CD4-positive, alpha-beta memory T cell (primary cell): ENCODE data around the gene BTF3L4. TPM values are rescaled to one million over a fixed set of nuclear protein-coding genes. Genes with fewer than 3 reads are reported as not detected.
"Not testable (repeated sequence)": the region's sequence is repeated elsewhere in the genome, so short reads cannot be mapped to it uniquely, and the experiment has no call there.

Source experiments
- CTCF ChIA-PET: fragments of 350-600 bp; sonication (Branson Sonifier 250); formaldehyde crosslinking; loops from one replicate; lab custom pipeline; 2021; ENCODE audit warnings: inconsistent platforms; ENCODE audit not compliant: partially characterized antibody; lab: Charles Lee
- POLR2A ChIA-PET: fragments of 350-600 bp; sonication (Branson Sonifier 250); formaldehyde crosslinking; loops from one replicate; lab custom pipeline; 2021; ENCODE audit not compliant: partially characterized antibody; lab: Charles Lee
- DNase-seq, 5 donors: peaks; one replicate each; pipeline versions ENCODE4 v3.0.0 to v3.0.0-alpha.2; 2020 to 2022; ENCODE audit warnings: mixed read lengths in 1 of 5
- H3K27ac ChIP-seq: one replicate; pipeline ENCODE4 v1.7.0; 2013; ENCODE audit warnings: low read depth, low read length
- H3K27me3 ChIP-seq: 2 replicates; pipeline ENCODE4 v1.7.0; 2013; ENCODE audit warnings: mild to moderate bottlenecking, low read length, moderate library complexity; ENCODE audit not compliant: insufficient read depth
- H3K36me3 ChIP-seq: 2 replicates; pipeline ENCODE4 v1.7.0; 2013; ENCODE audit warnings: mild to moderate bottlenecking, low read length, moderate library complexity; ENCODE audit not compliant: insufficient read depth
- H3K4me1 ChIP-seq: 2 replicates; pipeline ENCODE4 v1.7.0; 2013; ENCODE audit warnings: mild to moderate bottlenecking, low read length, moderate library complexity; ENCODE audit not compliant: insufficient read depth
- H3K4me3 ChIP-seq, 2 donors: one replicate each; pipeline ENCODE4 v1.7.0; 2013; ENCODE audit warnings: low read length in 2 of 2, mild to moderate bottlenecking in 1 of 2
- H3K9me3 ChIP-seq, 2 donors: one replicate each; pipeline ENCODE4 v1.7.0; 2013; ENCODE audit warnings: low read length in 2 of 2, control low read depth in 1 of 2; ENCODE audit not compliant: control insufficient read depth in 1 of 2
- H3K27ac Mint-ChIP-seq, 7 donors: one replicate each; pipeline ENCODE4 v1.8.0; 2020 to 2021; ENCODE audit warnings: mixed read lengths in 7 of 7, mild to moderate bottlenecking in 6 of 7, inconsistent platforms in 3 of 7, moderate library complexity in 3 of 7
- H3K27me3 Mint-ChIP-seq, 2 donors: one replicate each; pipeline ENCODE4 v1.8.0; 2020 to 2021; ENCODE audit warnings: mixed read lengths in 2 of 2
- H3K36me3 Mint-ChIP-seq, 2 donors: one replicate each; pipeline ENCODE4 v1.8.0; 2020 to 2021; ENCODE audit warnings: mixed read lengths in 2 of 2, inconsistent platforms in 1 of 2, mild to moderate bottlenecking in 1 of 2
- H3K4me1 Mint-ChIP-seq, 4 donors: one replicate each; pipeline ENCODE4 v1.8.0; 2020 to 2021; ENCODE audit warnings: mixed read lengths in 4 of 4, mild to moderate bottlenecking in 1 of 4
- H3K4me3 Mint-ChIP-seq, 8 donors: one replicate each; pipeline ENCODE4 v1.8.0; 2020 to 2021; ENCODE audit warnings: mixed read lengths in 8 of 8, mild to moderate bottlenecking in 7 of 8, moderate library complexity in 6 of 8, inconsistent platforms in 3 of 8
- H3K9me3 Mint-ChIP-seq, 8 donors: one replicate each; pipeline ENCODE4 v1.8.0; 2020 to 2021; ENCODE audit warnings: mixed read lengths in 8 of 8, mild to moderate bottlenecking in 5 of 8, inconsistent platforms in 3 of 8, moderate library complexity in 1 of 8
- intact Hi-C: fragments of 100-400 bp; cut with micrococcal nuclease; formaldehyde crosslinking; loops from one replicate; pipeline ENCODE4 v1.15.1; 2023
- polyA plus RNA-seq, 2 donors: library from polyadenylated mRNA; unstranded; fragments of 300-500 nt; fragmentation: Illumina TruSeq; gene quantifications; one replicate each; pipeline ENCODE4 v1.2.3, GENCODE V29; 2021
- total RNA-seq, 2 experiments: library from RNA; stranded (reverse); gene quantifications; one replicate each; pipeline ENCODE4 v1.2.3, GENCODE V29; 2021

BTF3L4 gene
- total and polyA plus RNA-seq, 4 experiments from 2014 or later, result 30.4 to 91.2 (median 47.6) TPM

GRCh38 chr1:52087892-52088291, 31.8 kb downstream of the BTF3L4 start:
- H3K4me3 ChIP-seq, H3K9me3 Mint-ChIP-seq, H3K9me3 ChIP-seq, H3K27ac ChIP-seq, H3K27me3 Mint-ChIP-seq, H3K27me3 ChIP-seq, H3K4me1 Mint-ChIP-seq, POLR2A ChIA-PET, intact Hi-C loops, H3K4me3 Mint-ChIP-seq, CTCF ChIA-PET, H3K27ac Mint-ChIP-seq, H3K4me1 ChIP-seq, DNase-seq: not testable (repeated sequence)
- peaks cover 45 to 48% of the 10 kb centered on the region in 2 donors for H3K36me3 Mint-ChIP-seq
- peaks cover 17% of the 10 kb centered on the region for H3K36me3 ChIP-seq

- peaks cover 16 to 18% of the 10 kb centered on the region in 2 donors for H3K36me3 Mint-ChIP-seq
- H3K36me3 ChIP-seq, DNase-seq, intact Hi-C loops, H3K27ac ChIP-seq, H3K27me3 ChIP-seq, H3K9me3 Mint-ChIP-seq, H3K4me1 ChIP-seq, H3K27ac Mint-ChIP-seq, H3K27me3 Mint-ChIP-seq, H3K4me3 ChIP-seq, H3K9me3 ChIP-seq, H3K4me1 Mint-ChIP-seq, CTCF ChIA-PET, H3K4me3 Mint-ChIP-seq: not testable (repeated sequence)
- POLR2A ChIA-PET, result interaction anchor here (0.6 kb wide), 1 partner anchor 10 kb away, joined by 4 read pairs; no protein-coding TSS in a partner anchor
Observed at GRCh38 chr1:52094300-52094699, 38.2 kb downstream of the BTF3L4 start.

- H3K4me3 ChIP-seq, result no peak overlapping the region
- CTCF ChIA-PET, result no interaction called here
- POLR2A ChIA-PET, result no interaction called here
- H3K27ac ChIP-seq, result no peak overlapping the region
- H3K4me1 ChIP-seq, result no peaks in the 10 kb centered on the region
- Mint-ChIP-seq H3K9me3 (no peaks in the 10 kb centered on the region), H3K36me3 (peaks cover 3 to 4% of the 10 kb centered on the region in 2 donors), H3K27ac (no peak overlapping the region), H3K4me1 (no peaks in the 10 kb centered on the region), H3K4me3 (no peak overlapping the region), H3K27me3 (no peaks in the 10 kb centered on the region)
- H3K9me3 ChIP-seq, result no peaks in the 10 kb centered on the region
- DNase-seq, result no peak
- intact Hi-C loops, result no loop called here
- H3K36me3 ChIP-seq, result no peaks in the 10 kb centered on the region
- H3K27me3 ChIP-seq, result no peaks in the 10 kb centered on the region
Observed at GRCh38 chr1:52096216-52096615, 40.1 kb downstream of the BTF3L4 start.

GRCh38 chr1:52098139-52098871, 42.2 kb downstream of the BTF3L4 start:
- Histone ChIP-seq H3K4me1 (no peaks in the 10 kb centered on the region), H3K4me3 (no peak overlapping the region), H3K27me3 (no peaks in the 10 kb centered on the region), H3K36me3 (no peaks in the 10 kb centered on the region), H3K9me3 (no peaks in the 10 kb centered on the region), H3K27ac (no peak overlapping the region)
- H3K36me3 Mint-ChIP-seq, result no peaks in the 10 kb centered on the region
- H3K4me3 Mint-ChIP-seq, result no peak overlapping the region
- ChIA-PET CTCF (no interaction called here), POLR2A (no interaction called here)
- H3K27ac Mint-ChIP-seq, result no peak overlapping the region
- H3K9me3 Mint-ChIP-seq, result no peaks in the 10 kb centered on the region
- H3K27me3 Mint-ChIP-seq, result no peaks in the 10 kb centered on the region
- intact Hi-C loops, result no loop called here
- no peaks in the 10 kb centered on the region for H3K4me1 Mint-ChIP-seq
- no peak for DNase-seq

- Histone ChIP-seq H3K4me3 (no peak overlapping the region), H3K4me1 (no peaks in the 10 kb centered on the region), H3K9me3 (no peaks in the 10 kb centered on the region), H3K36me3 (no peaks in the 10 kb centered on the region), H3K27me3 (no peaks in the 10 kb centered on the region), H3K27ac (no peak overlapping the region)
- Mint-ChIP-seq H3K36me3 (no peaks in the 10 kb centered on the region), H3K27ac (no peak overlapping the region), H3K4me1 (no peaks in the 10 kb centered on the region), H3K27me3 (no peaks in the 10 kb centered on the region), H3K4me3 (no peak overlapping the region), H3K9me3 (no peaks in the 10 kb centered on the region)
- DNase-seq, result no peak
- intact Hi-C loops, result no loop called here
- ChIA-PET CTCF (no interaction called here), POLR2A (no interaction called here)
Observed at GRCh38 chr1:52102336-52103013, 46.4 kb downstream of the BTF3L4 start.

GRCh38 chr1:52111492-52111891, 55.4 kb downstream of the BTF3L4 start:
- H3K27me3 ChIP-seq, result no peaks in the 10 kb centered on the region
- H3K27ac ChIP-seq, result no peak overlapping the region
- intact Hi-C loops, result no loop called here
- no peak overlapping the region for H3K4me3 ChIP-seq
- H3K4me1 ChIP-seq, result no peaks in the 10 kb centered on the region
- Mint-ChIP-seq H3K9me3 (no peaks in the 10 kb centered on the region), H3K4me1 (no peaks in the 10 kb centered on the region), H3K27me3 (no peaks in the 10 kb centered on the region), H3K27ac (no peak overlapping the region), H3K4me3 (no peak overlapping the region), H3K36me3 (no peaks in the 10 kb centered on the region)
- CTCF ChIA-PET, result no interaction called here
- H3K9me3 ChIP-seq, result no peaks in the 10 kb centered on the region
- H3K36me3 ChIP-seq, result no peaks in the 10 kb centered on the region
- no peak for DNase-seq
- POLR2A ChIA-PET, result no interaction called here

GRCh38 chr1:52112489-52112888, 56.4 kb downstream of the BTF3L4 start:
- CTCF ChIA-PET, result interaction anchor here (0.6 kb wide), 1 partner anchor 822 kb away, joined by 3 read pairs; no protein-coding TSS in a partner anchor
- H3K27ac Mint-ChIP-seq, result no peak overlapping the region
- no peaks in the 10 kb centered on the region for H3K4me1 Mint-ChIP-seq

More at GRCh38 chr1:52112489-52112888, 56.4 kb downstream of the BTF3L4 start:
- H3K27me3 Mint-ChIP-seq, result no peaks in the 10 kb centered on the region
- intact Hi-C loops, result no loop called here
- no peak for DNase-seq
- no peak overlapping the region for H3K27ac ChIP-seq
- H3K4me3 ChIP-seq, result no peak overlapping the region
- H3K4me1 ChIP-seq, result no peaks in the 10 kb centered on the region
- no peaks in the 10 kb centered on the region for H3K9me3 Mint-ChIP-seq
- H3K4me3 Mint-ChIP-seq, result no peak overlapping the region
- no peaks in the 10 kb centered on the region for H3K9me3 ChIP-seq
- no peaks in the 10 kb centered on the region for H3K36me3 Mint-ChIP-seq
- POLR2A ChIA-PET, result no interaction called here
- no peaks in the 10 kb centered on the region for H3K36me3 ChIP-seq
- H3K27me3 ChIP-seq, result no peaks in the 10 kb centered on the region
